GM19438 (cell line): ENCODE measurements around the gene POLR2H.
"Not testable (repeated sequence)": the region's sequence is repeated elsewhere in the genome, so short reads cannot be mapped to it uniquely, and the experiment has no call there.

Experiments
- ATAC-seq: cut with Tn5 transposase; IDR thresholded peaks from one replicate; pipeline ENCODE4 v1.9.1; 2021; ENCODE audit warnings: low read depth; ENCODE audit not compliant: unreplicated experiment

Gene POLR2H

GRCh38 chr3:184335661-184336546, 25.6 kb upstream of the POLR2H start:
- ATAC-seq, result peak; percentile 66

- no peak for ATAC-seq
Observed at GRCh38 chr3:184336547-184337398, 24.7 kb upstream of the POLR2H start.

GRCh38 chr3:184337399-184337714, 24.2 kb upstream of the POLR2H start, which contains the start of gene FAM131A:
TSS of gene FAM131A (plus strand) at chr3:184337600. CDS start at chr3:184337631, 31 bp downstream.
- no peak for ATAC-seq

- no peak for ATAC-seq
Observed at GRCh38 chr3:184337981-184338380, 23.5 kb upstream of the POLR2H start.

- no peak for ATAC-seq
Observed at GRCh38 chr3:184338511-184338945, 23.0 kb upstream of the POLR2H start.

GRCh38 chr3:184339001-184339400, 22.5 kb upstream of the POLR2H start:
- no peak for ATAC-seq

- ATAC-seq, result not testable (repeated sequence)
Observed at GRCh38 chr3:184339451-184340135, 21.9 kb upstream of the POLR2H start.

- ATAC-seq, result no peak
Observed at GRCh38 chr3:184341925-184342324, 19.6 kb upstream of the POLR2H start.

GRCh38 chr3:184343200-184343876, 18.2 kb upstream of the POLR2H start:
- ATAC-seq, result no peak

- no peak for ATAC-seq
Observed at GRCh38 chr3:184344579-184345316, 16.8 kb upstream of the POLR2H start.

GRCh38 chr3:184345317-184346144, 16.0 kb upstream of the POLR2H start:
- ATAC-seq, result no peak

GRCh38 chr3:184346480-184347190, 14.9 kb upstream of the POLR2H start:
- ATAC-seq, result no peak

GRCh38 chr3:184347321-184348056, 14.0 kb upstream of the POLR2H start:
- no peak for ATAC-seq

GRCh38 chr3:184348057-184348382, 13.5 kb upstream of the POLR2H start:
- ATAC-seq, result no peak

GRCh38 chr3:184349563-184350470, 11.7 kb upstream of the POLR2H start:
- no peak for ATAC-seq

GRCh38 chr3:184350618-184351017, 10.9 kb upstream of the POLR2H start:
- ATAC-seq, result no peak
